NT2/D1 (cell line): ENCODE measurements around the gene TBL1X.

ENCODE experiments used
- SUZ12 ChIP-seq: IDR thresholded peaks from 2 replicates; pipeline ENCODE4 v1.6.1; 2011; ENCODE audit not compliant: insufficient read length, insufficient read depth; ENCODE audit errors: extremely low read depth
- YY1 ChIP-seq: IDR thresholded peaks from 2 replicates; pipeline ENCODE4 v1.6.1; 2011; ENCODE audit not compliant: insufficient read length, insufficient read depth
- ZNF274 ChIP-seq: IDR thresholded peaks from 2 replicates; pipeline ENCODE4 v1.6.1; 2011; ENCODE audit warnings: mild to moderate bottlenecking, low read depth, low read length

- TF ChIP-seq YY1, result no peak
- no peak for TF ChIP-seq SUZ12
- TF ChIP-seq ZNF274, result no peak
Measured at GRCh38 chrX:9604111-9604907, 139.5 kb downstream of the TBL1X start.
